ENCODE results near the gene CARMIL1.

DNA sequence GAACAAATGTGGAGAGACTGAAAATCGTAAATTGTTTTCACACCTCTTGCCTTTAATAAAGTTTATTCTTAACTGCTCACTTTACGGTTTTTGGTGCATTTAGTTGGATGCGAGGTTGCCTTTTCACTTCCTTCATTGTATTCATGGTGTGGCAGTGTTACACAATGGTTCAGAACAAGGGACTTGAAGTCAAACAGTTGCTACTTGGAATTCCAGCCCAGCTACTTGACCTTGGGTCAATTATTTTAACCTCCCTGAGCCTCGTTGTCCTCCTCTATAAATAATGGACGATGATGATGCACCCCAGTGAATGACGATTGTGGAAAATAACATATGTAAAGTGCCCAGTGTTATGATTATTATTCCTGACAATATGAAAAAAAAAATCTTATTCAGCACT is 72.3 kb downstream of the CARMIL1 start:
- TF ChIP-seq, protein P1, sequence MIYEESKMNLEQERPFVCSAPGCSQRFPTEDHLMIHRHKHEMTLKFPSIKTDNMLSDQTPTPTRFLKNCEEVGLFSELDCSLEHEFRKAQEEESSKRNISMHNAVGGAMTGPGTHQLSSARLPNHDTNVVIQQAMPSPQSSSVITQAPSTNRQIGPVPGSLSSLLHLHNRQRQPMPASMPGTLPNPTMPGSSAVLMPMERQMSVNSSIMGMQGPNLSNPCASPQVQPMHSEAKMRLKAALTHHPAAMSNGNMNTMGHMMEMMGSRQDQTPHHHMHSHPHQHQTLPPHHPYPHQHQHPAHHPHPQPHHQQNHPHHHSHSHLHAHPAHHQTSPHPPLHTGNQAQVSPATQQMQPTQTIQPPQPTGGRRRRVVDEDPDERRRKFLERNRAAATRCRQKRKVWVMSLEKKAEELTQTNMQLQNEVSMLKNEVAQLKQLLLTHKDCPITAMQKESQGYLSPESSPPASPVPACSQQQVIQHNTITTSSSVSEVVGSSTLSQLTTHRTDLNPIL (CRISPR knock-in tag; IDR thresholded peaks at IDR 0.05; ENCODE audit: low read depth): no peak
- no peak for TF ChIP-seq ZFP30 (CRISPR knock-in tag; IDR thresholded peaks at IDR 0.05)
- TF ChIP-seq ZNF565 (CRISPR knock-in tag; conservative IDR thresholded peaks at IDR 0.05; ENCODE audit: low read depth): no peak
- TF ChIP-seq ARNTL (CRISPR knock-in tag; IDR thresholded peaks at IDR 0.05; ENCODE audit: borderline replicate concordance, low read depth): no peak
- TF ChIP-seq, protein P2, sequence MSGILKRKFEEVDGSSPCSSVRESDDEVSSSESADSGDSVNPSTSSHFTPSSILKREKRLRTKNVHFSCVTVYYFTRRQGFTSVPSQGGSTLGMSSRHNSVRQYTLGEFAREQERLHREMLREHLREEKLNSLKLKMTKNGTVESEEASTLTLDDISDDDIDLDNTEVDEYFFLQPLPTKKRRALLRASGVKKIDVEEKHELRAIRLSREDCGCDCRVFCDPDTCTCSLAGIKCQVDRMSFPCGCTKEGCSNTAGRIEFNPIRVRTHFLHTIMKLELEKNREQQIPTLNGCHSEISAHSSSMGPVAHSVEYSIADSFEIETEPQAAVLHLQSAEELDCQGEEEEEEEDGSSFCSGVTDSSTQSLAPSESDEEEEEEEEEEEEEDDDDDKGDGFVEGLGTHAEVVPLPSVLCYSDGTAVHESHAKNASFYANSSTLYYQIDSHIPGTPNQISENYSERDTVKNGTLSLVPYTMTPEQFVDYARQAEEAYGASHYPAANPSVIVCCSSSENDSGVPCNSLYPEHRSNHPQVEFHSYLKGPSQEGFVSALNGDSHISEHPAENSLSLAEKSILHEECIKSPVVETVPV (CRISPR knock-in tag; IDR thresholded peaks at IDR 0.05): no peak
- TF ChIP-seq ZFP3 (CRISPR knock-in tag; IDR thresholded peaks at IDR 0.05): no peak
